WTC11 (cell line): ENCODE data around the gene DSTYK.

ENCODE experiments used
- CREB1 ChIP-seq: sonication (generic); formaldehyde crosslinking; IDR thresholded peaks from 2 replicates; pipeline ENCODE4 v1.8.0; 2023; ENCODE audit warnings: mild to moderate bottlenecking, missing genetic modification reagents
- CTCF ChIP-seq: fragments of 200-600 bp; IDR thresholded peaks from 2 replicates; pipeline ENCODE4 v1.8.0; 2022; ENCODE audit warnings: antibody characterized with exemption
- HMGXB4 ChIP-seq: sonication (generic); formaldehyde crosslinking; IDR thresholded peaks from 2 replicates; pipeline ENCODE4 v1.8.1; 2023; ENCODE audit warnings: mild to moderate bottlenecking, moderate library complexity, missing genetic modification reagents
- TCF7 ChIP-seq: sonication (generic); formaldehyde crosslinking; IDR thresholded peaks from 2 replicates; pipeline ENCODE4 v1.8.0; 2022; ENCODE audit warnings: mild to moderate bottlenecking, low read depth, missing genetic modification reagents, moderate library complexity
- USF2 ChIP-seq: sonication (generic); formaldehyde crosslinking; IDR thresholded peaks from 2 replicates; pipeline ENCODE4 v1.8.1; 2023; ENCODE audit warnings: mild to moderate bottlenecking, missing genetic modification reagents, moderate library complexity
- ZNF423 ChIP-seq: fragments of 250-450 bp; sonication (Bioruptor Pico); IDR thresholded peaks from 2 replicates; pipeline ENCODE4 v2.1.2; 2022; ENCODE audit warnings: mild to moderate bottlenecking, moderate library complexity

- no peak for TF ChIP-seq CREB1
- no peak for TF ChIP-seq HMGXB4 (CRISPR knock-in tag)
- TF ChIP-seq ZNF423, result no peak
- TF ChIP-seq CTCF, result no peak
- no peak for TF ChIP-seq TCF7 (CRISPR knock-in tag)
- TF ChIP-seq USF2 (CRISPR knock-in tag), result no peak
These were observed 50.4 kb downstream of the DSTYK start for GRCh38 chr1:205161076-205161475.
